Chondrocyte (in vitro differentiated cells): ENCODE results near the gene IRS2. TPM values are rescaled to one million over a fixed set of nuclear protein-coding genes. Genes with fewer than 3 reads are reported as not detected.

ENCODE experiments used
- DNase-seq: peaks from one replicate; pipeline ENCODE4 v3.0.0; 2021; ENCODE audit warnings: mixed read lengths, low spot score
- H3K27ac Mint-ChIP-seq: one replicate; pipeline ENCODE4 v1.8.0; 2021; ENCODE audit warnings: mild to moderate bottlenecking, moderate library complexity, mixed read lengths; ENCODE audit not compliant: unreplicated experiment
- H3K27me3 Mint-ChIP-seq: 2 replicates; pipeline ENCODE4 v1.8.0; 2021; ENCODE audit warnings: low read depth, mixed read lengths
- H3K36me3 Mint-ChIP-seq: 2 replicates; pipeline ENCODE4 v1.8.0; 2021; ENCODE audit warnings: low read depth, mixed read lengths
- H3K4me1 Mint-ChIP-seq: 2 replicates; pipeline ENCODE4 v1.8.0; 2021; ENCODE audit warnings: low read depth, mild to moderate bottlenecking, mixed read lengths
- H3K4me3 Mint-ChIP-seq: one replicate; pipeline ENCODE4 v1.8.0; 2021; ENCODE audit warnings: mild to moderate bottlenecking, moderate library complexity, mixed read lengths; ENCODE audit not compliant: unreplicated experiment
- H3K9me3 Mint-ChIP-seq: 2 replicates; pipeline ENCODE4 v1.8.0; 2021; ENCODE audit warnings: low read depth, mixed read lengths
- CTCF ChIP-seq: fragments of 200-600 bp; sonication (generic); IDR thresholded peaks from 2 replicates; pipeline ENCODE4 v1.5.0; 2021; ENCODE audit warnings: antibody characterized with exemption, mild to moderate bottlenecking, moderate library complexity
- total RNA-seq: library from RNA; stranded (reverse); gene quantifications from 3 replicates; pipeline ENCODE4 v1.2.1, GENCODE V29; 2021

Gene IRS2
- total RNA-seq, 1 donor from 2014 or later = 42.9 TPM

- no peak for DNase-seq
- H3K4me1 Mint-ChIP-seq = peaks cover 13% of the 10 kb centered on the region
Observed at GRCh38 chr13:109727251-109727650, 59.1 kb downstream of the IRS2 start.

GRCh38 chr13:109725995-109726637 is 60.3 kb downstream of the IRS2 start:
- H3K4me1 Mint-ChIP-seq = peaks cover 13% of the 10 kb centered on the region
- no peaks in the 10 kb centered on the region for H3K27me3 Mint-ChIP-seq
- no peak for TF ChIP-seq CTCF
- no peaks in the 10 kb centered on the region for H3K36me3 Mint-ChIP-seq
- no peak for DNase-seq
- no peak overlapping the region for H3K27ac Mint-ChIP-seq
- no peak overlapping the region for H3K4me3 Mint-ChIP-seq
- H3K9me3 Mint-ChIP-seq = no peaks in the 10 kb centered on the region

More at GRCh38 chr13:109727251-109727650, 59.1 kb downstream of the IRS2 start:
- Mint-ChIP-seq H3K9me3 (no peaks in the 10 kb centered on the region), H3K27ac (no peak overlapping the region), H3K27me3 (no peaks in the 10 kb centered on the region), H3K4me3 (no peak overlapping the region), H3K36me3 (no peaks in the 10 kb centered on the region)
- no peak for TF ChIP-seq CTCF

DNA sequence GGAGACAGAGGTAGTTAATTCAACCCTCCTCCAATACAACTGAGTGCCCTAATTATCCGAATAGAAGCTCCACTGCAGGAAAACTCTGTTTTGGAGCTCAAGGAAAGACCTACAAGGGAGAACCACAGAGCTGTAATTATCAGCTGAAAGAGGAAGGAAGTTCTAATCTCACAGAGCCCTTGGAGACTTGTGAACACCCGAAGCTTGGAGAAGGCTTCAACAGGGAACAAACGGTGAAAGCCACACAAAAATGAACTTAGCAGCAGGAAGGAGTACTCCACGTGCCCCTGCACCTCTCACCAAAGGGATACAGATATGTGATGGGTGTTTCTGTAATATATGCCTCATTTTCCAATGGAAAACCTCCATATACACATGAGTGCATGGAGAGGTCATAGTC is 61.1 kb downstream of the IRS2 start:
- no peak for DNase-seq
- H3K9me3 Mint-ChIP-seq = no peaks in the 10 kb centered on the region
- peaks cover 13% of the 10 kb centered on the region for H3K4me1 Mint-ChIP-seq
- H3K36me3 Mint-ChIP-seq = no peaks in the 10 kb centered on the region
- no peak for TF ChIP-seq CTCF
- no peaks in the 10 kb centered on the region for H3K27me3 Mint-ChIP-seq
- H3K27ac Mint-ChIP-seq = no peak overlapping the region
- no peak overlapping the region for H3K4me3 Mint-ChIP-seq

GRCh38 chr13:109724603-109725002 is 61.8 kb downstream of the IRS2 start:
- no peaks in the 10 kb centered on the region for H3K9me3 Mint-ChIP-seq
- no peak overlapping the region for H3K27ac Mint-ChIP-seq
- H3K27me3 Mint-ChIP-seq = no peaks in the 10 kb centered on the region
- TF ChIP-seq CTCF = no peak
- no peaks in the 10 kb centered on the region for H3K36me3 Mint-ChIP-seq
- DNase-seq = no peak
- peaks cover 13% of the 10 kb centered on the region for H3K4me1 Mint-ChIP-seq
- H3K4me3 Mint-ChIP-seq = no peak overlapping the region

- Mint-ChIP-seq H3K4me1 (peaks cover 1% of the 10 kb centered on the region), H3K36me3 (no peaks in the 10 kb centered on the region), H3K27ac (no peak overlapping the region), H3K4me3 (no peak overlapping the region), H3K9me3 (no peaks in the 10 kb centered on the region), H3K27me3 (no peaks in the 10 kb centered on the region)
- no peak for TF ChIP-seq CTCF
- no peak for DNase-seq
Observed at GRCh38 chr13:109723046-109723445, 63.3 kb downstream of the IRS2 start.
